ENCODE data around the gene SLC30A7.
"Not testable (repeated sequence)": the region's sequence is repeated elsewhere in the genome, so short reads cannot be mapped to it uniquely, and the experiment has no call there.

SLC30A7 gene

GRCh38 chr1:100876291-100876690, 19.6 kb upstream of the SLC30A7 start:
- no peaks in the 10 kb centered on the region for H3K36me3 Mint-ChIP-seq
- H3K4me1 Mint-ChIP-seq: no peaks in the 10 kb centered on the region
- no peak overlapping the region for H3K4me3 Mint-ChIP-seq
- ATAC-seq (no peak), DNase-seq (ENCODE audit: low spot score in 2 of 2) (no peak)
- H3K27ac Mint-ChIP-seq: no peak overlapping the region
- no peaks in the 10 kb centered on the region for H3K9me3 Mint-ChIP-seq

- H3K9me3 Mint-ChIP-seq: no peaks in the 10 kb centered on the region
- H3K4me3 Mint-ChIP-seq: no peak overlapping the region
- no peaks in the 10 kb centered on the region for H3K4me1 Mint-ChIP-seq
- no peaks in the 10 kb centered on the region for H3K36me3 Mint-ChIP-seq
- no peak overlapping the region for H3K27ac Mint-ChIP-seq
- DNase-seq (ENCODE audit: low spot score in 2 of 2) (no peak), ATAC-seq (no peak)
Measured at GRCh38 chr1:100879422-100879821, 16.5 kb upstream of the SLC30A7 start.

GRCh38 chr1:100881687-100882086, 14.2 kb upstream of the SLC30A7 start:
- no peak for ATAC-seq
- H3K4me3 Mint-ChIP-seq: no peak overlapping the region
- H3K36me3 Mint-ChIP-seq: no peaks in the 10 kb centered on the region
- DNase-seq (ENCODE audit: low spot score in 2 of 2): no peak
- H3K9me3 Mint-ChIP-seq: no peaks in the 10 kb centered on the region
- no peaks in the 10 kb centered on the region for H3K4me1 Mint-ChIP-seq
- no peak overlapping the region for H3K27ac Mint-ChIP-seq

- Mint-ChIP-seq H3K27ac (no peak overlapping the region), H3K9me3 (no peaks in the 10 kb centered on the region), H3K4me1 (no peaks in the 10 kb centered on the region), H3K4me3 (no peak overlapping the region), H3K36me3 (no peaks in the 10 kb centered on the region)
- no peak for ATAC-seq
- DNase-seq (ENCODE audit: low spot score in 2 of 2): no peak
Measured at GRCh38 chr1:100882698-100883097, 13.2 kb upstream of the SLC30A7 start.

- Mint-ChIP-seq H3K4me3 (no peak overlapping the region), H3K27ac (no peak overlapping the region), H3K4me1 (no peaks in the 10 kb centered on the region), H3K36me3 (no peaks in the 10 kb centered on the region), H3K9me3 (no peaks in the 10 kb centered on the region)
- DNase-seq (ENCODE audit: low spot score in 2 of 2) (no peak), ATAC-seq (no peak)
Measured at GRCh38 chr1:100883963-100884362, 11.9 kb upstream of the SLC30A7 start.

- not testable (repeated sequence) for ATAC-seq; H3K36me3 Mint-ChIP-seq; H3K4me3 Mint-ChIP-seq; H3K27ac Mint-ChIP-seq; DNase-seq (ENCODE audit: low spot score in 2 of 2); H3K9me3 Mint-ChIP-seq
- H3K4me1 Mint-ChIP-seq: peaks cover 16% of the 10 kb centered on the region
Measured at GRCh38 chr1:100889007-100889406, 6.9 kb upstream of the SLC30A7 start.

GRCh38 chr1:100889869-100890482, 5.9 kb upstream of the SLC30A7 start:
- H3K4me3 Mint-ChIP-seq; DNase-seq (ENCODE audit: low spot score in 2 of 2); H3K27ac Mint-ChIP-seq; H3K36me3 Mint-ChIP-seq; H3K9me3 Mint-ChIP-seq; ATAC-seq: not testable (repeated sequence)
- peaks cover 24% of the 10 kb centered on the region for H3K4me1 Mint-ChIP-seq

GRCh38 chr1:100891380-100891779, 4.5 kb upstream of the SLC30A7 start:
- Mint-ChIP-seq H3K4me1 (peaks cover 36% of the 10 kb centered on the region), H3K27ac (no peak overlapping the region), H3K36me3 (peaks cover 19% of the 10 kb centered on the region), H3K4me3 (no peak overlapping the region), H3K9me3 (no peaks in the 10 kb centered on the region)
- DNase-seq (ENCODE audit: low spot score in 2 of 2) (no peak), ATAC-seq (no peak)

GRCh38 chr1:100892554-100892953, 3.3 kb upstream of the SLC30A7 start:
- no peak overlapping the region for H3K27ac Mint-ChIP-seq
- ATAC-seq: no peak
- H3K36me3 Mint-ChIP-seq: peaks cover 23% of the 10 kb centered on the region
- peak overlapping the region; percentile 100 for H3K4me3 Mint-ChIP-seq
- H3K9me3 Mint-ChIP-seq: no peaks in the 10 kb centered on the region
- peaks cover 36% of the 10 kb centered on the region for H3K4me1 Mint-ChIP-seq
- no peak for DNase-seq (ENCODE audit: low spot score in 2 of 2)

- no peak for DNase-seq (ENCODE audit: low spot score in 2 of 2)
- Mint-ChIP-seq H3K9me3 (no peaks in the 10 kb centered on the region), H3K36me3 (peaks cover 33% of the 10 kb centered on the region), H3K4me1 (peaks cover 43% of the 10 kb centered on the region), H3K27ac (no peak overlapping the region), H3K4me3 (peak overlapping the region; percentile 100)
- ATAC-seq: no peak
Measured at GRCh38 chr1:100893718-100894117, 2.2 kb upstream of the SLC30A7 start.

- peak; percentile 42 for ATAC-seq
- H3K4me1 Mint-ChIP-seq: peaks cover 54% of the 10 kb centered on the region
Measured at GRCh38 chr1:100894603-100895539, 1.0 kb upstream of the SLC30A7 start, which contains the start of gene EXTL2. Gene EXTL2, minus strand, starts transcription at chr1:100894842. Its CDS starts 6,085 bp downstream, at chr1:100888757.

GRCh38 chr1:100896481-100896982, 642 bp downstream of the SLC30A7 start:
- peak; percentile 28 to 76 for DNase-seq (ENCODE audit: low spot score in 2 of 2)
- H3K4me3 Mint-ChIP-seq: peak overlapping the region; percentile 100
- no peaks in the 10 kb centered on the region for H3K9me3 Mint-ChIP-seq
- peaks cover 62% of the 10 kb centered on the region for H3K4me1 Mint-ChIP-seq
- H3K36me3 Mint-ChIP-seq: peaks cover 61% of the 10 kb centered on the region
- peak overlapping the region; percentile 99 for H3K27ac Mint-ChIP-seq
- ATAC-seq: peak; percentile 83

More at GRCh38 chr1:100894603-100895539, 1.0 kb upstream of the SLC30A7 start, which contains the start of gene EXTL2:
- Mint-ChIP-seq H3K27ac (peak within 1 kb of the TSS; percentile 99), H3K4me3 (peak within 1 kb of the TSS; percentile 100), H3K9me3 (no peaks in the 10 kb centered on the region), H3K36me3 (peaks cover 44% of the 10 kb centered on the region)
- DNase-seq (ENCODE audit: low spot score in 2 of 2): peak; percentile 33 to 73

GRCh38 chr1:100902365-100902764, 6.5 kb downstream of the SLC30A7 start:
- Mint-ChIP-seq H3K36me3 (peaks cover 94% of the 10 kb centered on the region), H3K9me3 (peaks cover 5% of the 10 kb centered on the region), H3K27ac (no peak overlapping the region), H3K4me3 (no peak overlapping the region), H3K4me1 (peaks cover 50% of the 10 kb centered on the region)
- ATAC-seq (no peak), DNase-seq (ENCODE audit: low spot score in 2 of 2) (no peak)

GRCh38 chr1:100903777-100904176, 7.9 kb downstream of the SLC30A7 start:
- DNase-seq (ENCODE audit: low spot score in 2 of 2) (no peak), ATAC-seq (no peak)
- Mint-ChIP-seq H3K4me1 (peaks cover 54% of the 10 kb centered on the region), H3K36me3 (peaks cover 98% of the 10 kb centered on the region), H3K27ac (no peak overlapping the region), H3K4me3 (no peak overlapping the region), H3K9me3 (peaks cover 5% of the 10 kb centered on the region)

- no peak for ATAC-seq
- H3K9me3 Mint-ChIP-seq: peaks cover 5% of the 10 kb centered on the region
- no peak for DNase-seq (ENCODE audit: low spot score in 2 of 2)
- H3K36me3 Mint-ChIP-seq: peaks cover 98% of the 10 kb centered on the region
- no peak overlapping the region for H3K4me3 Mint-ChIP-seq
- H3K4me1 Mint-ChIP-seq: peaks cover 51% of the 10 kb centered on the region
- no peak overlapping the region for H3K27ac Mint-ChIP-seq
Measured at GRCh38 chr1:100904528-100904927, 8.6 kb downstream of the SLC30A7 start.

All from stimulated activated effector memory CD8-positive, alpha-beta T cell treated with anti-CD3 and anti-CD28 coated beads, Interleukin-12 subunit alpha, Interleukin-12 subunit beta, amount 100 ng/mL, for 72 hours (primary cell).